ENCODE results near the gene IFIT2. TPM values are rescaled to one million over a fixed set of nuclear protein-coding genes. Genes with fewer than 3 reads are reported as not detected.

IFIT2 gene
- total and polyA plus RNA-seq, 2 experiments from 2014 or later = 0.10 TPM; not detected in 1

GRCh38 chr10:89336241-89336640, 34.4 kb downstream of the IFIT2 start:
- no peaks in the 10 kb centered on the region for H3K27me3 ChIP-seq (ENCODE audit: insufficient read depth)
- H3K4me1 Mint-ChIP-seq = peaks cover 21% of the 10 kb centered on the region
- no peak overlapping the region for H3K27ac Mint-ChIP-seq
- no peak for ATAC-seq
- no peaks in the 10 kb centered on the region for H3K9me3 Mint-ChIP-seq
- H3K4me1 ChIP-seq (ENCODE audit: insufficient read depth) = peaks cover 22% of the 10 kb centered on the region
- no peaks in the 10 kb centered on the region for H4K20me1 ChIP-seq (replicated peaks; ENCODE audit: insufficient read depth)
- TF ChIP-seq NANOG (IDR thresholded peaks at IDR 0.05; ENCODE audit: borderline replicate concordance) = no peak
- no peak for TF ChIP-seq ETS1 (IDR thresholded peaks at IDR 0.05)
- H3K4me3 ChIP-seq = no peak overlapping the region
- no peaks in the 10 kb centered on the region for H3K79me2 ChIP-seq (replicated peaks; ENCODE audit: insufficient read depth)
- H3K27me3 Mint-ChIP-seq (ENCODE audit: insufficient read depth, low read depth, poor library complexity) = peaks cover 20% of the 10 kb centered on the region
- no peak overlapping the region for H3K27ac ChIP-seq (ENCODE audit: low read depth)
- H3K4me3 Mint-ChIP-seq = no peak overlapping the region
- H2AFZ ChIP-seq = no peak overlapping the region
- no peaks in the 10 kb centered on the region for H3K36me3 Mint-ChIP-seq (ENCODE audit: low read depth)
- peaks cover 14% of the 10 kb centered on the region for H3K9me2 ChIP-seq (ENCODE audit: insufficient read depth)
- H3K4me2 ChIP-seq = no peak overlapping the region
- no peaks in the 10 kb centered on the region for H3K36me3 ChIP-seq (ENCODE audit: insufficient read depth)
- no peak for DNase-seq (ENCODE audit: low spot score)
- H3F3A ChIP-seq (replicated peaks; ENCODE audit: low read depth) = no peaks in the 10 kb centered on the region; the same call in 1 of the 2 replicates

GRCh38 chr10:89337484-89337883, 35.6 kb downstream of the IFIT2 start:
- no peak overlapping the region for H3K27ac ChIP-seq (ENCODE audit: low read depth)
- no peak overlapping the region for H3K4me2 ChIP-seq
- no peaks in the 10 kb centered on the region for H3K9me3 Mint-ChIP-seq
- H3K27me3 Mint-ChIP-seq (ENCODE audit: insufficient read depth, low read depth, poor library complexity) = peaks cover 16% of the 10 kb centered on the region
- peaks cover 21% of the 10 kb centered on the region for H3K4me1 ChIP-seq (ENCODE audit: insufficient read depth)
- no peak for TF ChIP-seq STAT1 (IDR thresholded peaks at IDR 0.05; ENCODE audit: unreplicated experiment)
- no peak for TF ChIP-seq POLR2AphosphoS5 (IDR thresholded peaks at IDR 0.05; ENCODE audit: low read depth)
- TF ChIP-seq ZNF114 (CRISPR knock-in tag; IDR thresholded peaks at IDR 0.05) = no peak
- TF ChIP-seq CTCF (conservative IDR thresholded peaks at IDR 0.05; ENCODE audit: low read depth in 2 of 2) = no peak
- no peak for TF ChIP-seq ZNF331 (CRISPR knock-in tag; IDR thresholded peaks at IDR 0.05; ENCODE audit: low read depth)
- TF ChIP-seq NANOG (IDR thresholded peaks at IDR 0.05; ENCODE audit: borderline replicate concordance) = no peak
- TF ChIP-seq JUNB (IDR thresholded peaks at IDR 0.05; ENCODE audit: unreplicated experiment) = no peak
- no peak for TF ChIP-seq ETS1 (IDR thresholded peaks at IDR 0.05)
- no peak for TF ChIP-seq EZH2 (IDR thresholded peaks at IDR 0.05; ENCODE audit: low read depth, unreplicated experiment)
- TF ChIP-seq CREB1 (CRISPR knock-in tag; IDR thresholded peaks at IDR 0.05; ENCODE audit: low read depth) = no peak
- no peak for TF ChIP-seq EZH2phosphoT487 (IDR thresholded peaks at IDR 0.05; ENCODE audit: unreplicated experiment)
- TF ChIP-seq ZNF462 (CRISPR knock-in tag; IDR thresholded peaks at IDR 0.05) = no peak
- peaks cover 21% of the 10 kb centered on the region for H3K4me1 Mint-ChIP-seq
- H3K27me3 ChIP-seq (ENCODE audit: insufficient read depth) = no peaks in the 10 kb centered on the region
- H3K4me3 ChIP-seq = no peak overlapping the region
- H3K9me2 ChIP-seq (ENCODE audit: insufficient read depth) = peaks cover 14% of the 10 kb centered on the region
- DNase-seq (ENCODE audit: low spot score) (no peak), ATAC-seq (no peak)
- no peaks in the 10 kb centered on the region for H3K36me3 ChIP-seq (ENCODE audit: insufficient read depth)
- no peaks in the 10 kb centered on the region; the same call in 1 of the 2 replicates for H3F3A ChIP-seq (replicated peaks; ENCODE audit: low read depth)
- no peaks in the 10 kb centered on the region for H4K20me1 ChIP-seq (replicated peaks; ENCODE audit: insufficient read depth)
- no peak overlapping the region for H3K27ac Mint-ChIP-seq
- no peaks in the 10 kb centered on the region for H3K79me2 ChIP-seq (replicated peaks; ENCODE audit: insufficient read depth)
- no peak overlapping the region for H2AFZ ChIP-seq
- no peaks in the 10 kb centered on the region for H3K36me3 Mint-ChIP-seq (ENCODE audit: low read depth)
- no peak overlapping the region for H3K4me3 Mint-ChIP-seq

Data from GM23338 (cell line).